H1 (cell line): Measurements from ENCODE around the gene EVA1C. TPM values are rescaled to one million over a fixed set of nuclear protein-coding genes. Genes with fewer than 3 reads are reported as not detected.

Source experiments
- CTCF ChIA-PET: fragments of 300-600 bp; sonication (Branson Sonifier 250); formaldehyde crosslinking; loops from one replicate; lab custom pipeline; 2021; ENCODE audit not compliant: partially characterized antibody; lab: Charles Lee
- POLR2A ChIA-PET: fragments of 300-600 bp; sonication (Branson Sonifier 250); formaldehyde crosslinking; loops from one replicate; lab custom pipeline; 2021; ENCODE audit warnings: inconsistent platforms; ENCODE audit not compliant: partially characterized antibody; lab: Charles Lee
- DNase-seq, 2 experiments: peaks; one replicate each; pipeline versions ENCODE4 v3.0.0 to v3.0.0-alpha.2; 2010 to 2022; ENCODE audit warnings: low spot score in 2 of 2, low read depth in 1 of 2, mixed read lengths in 1 of 2
- FAIRE-seq: peaks from 2 replicates; lab custom pipeline; 2011; peaks lifted over from hg19 to GRCh38; lab: Jason Lieb, UNC
- H2AFZ ChIP-seq: 2 replicates; pipeline ENCODE4 v1.8.1; 2012; ENCODE audit warnings: low read length, inconsistent platforms
- H2AK5ac ChIP-seq: 2 replicates; pipeline ENCODE4 v1.6.1; 2013; ENCODE audit warnings: low read depth, low read length
- H2BK120ac ChIP-seq: replicated peaks from 2 replicates; pipeline ENCODE3; 2013; ENCODE audit warnings: low read depth, low read length, inconsistent platforms
- H2BK12ac ChIP-seq: 2 replicates; pipeline ENCODE4 v1.6.1; 2013; ENCODE audit warnings: low read depth, low read length
- H2BK15ac ChIP-seq: 2 replicates; pipeline ENCODE4 v1.6.1; 2013; ENCODE audit warnings: low read length
- H2BK20ac ChIP-seq: 2 replicates; pipeline ENCODE4 v1.6.1; 2013; ENCODE audit warnings: low read length
- H2BK5ac ChIP-seq: 2 replicates; pipeline ENCODE4 v1.6.1; 2013; ENCODE audit warnings: low read depth, low read length
- H3K14ac ChIP-seq: 2 replicates; pipeline ENCODE4 v1.6.1; 2013; ENCODE audit warnings: inconsistent platforms; ENCODE audit not compliant: insufficient read length
- H3K18ac ChIP-seq: 2 replicates; pipeline ENCODE4 v1.6.1; 2013; ENCODE audit warnings: low read length; ENCODE audit errors: extremely low read depth
- H3K23ac ChIP-seq: 2 replicates; pipeline ENCODE4 v1.6.1; 2013; ENCODE audit warnings: inconsistent platforms; ENCODE audit not compliant: insufficient read length
- H3K23me2 ChIP-seq: 2 replicates; pipeline ENCODE4 v1.6.1; 2013; ENCODE audit warnings: low read depth, low read length
- H3K27ac ChIP-seq: 2 replicates; pipeline ENCODE4 v1.6.1; 2011; ENCODE audit warnings: low read depth, low read length, inconsistent platforms
- H3K27me3 ChIP-seq, 4 experiments: replicated peaks in 1 of 4; 1 replicate in 1 of 4; 2 replicates in 3 of 4; pipeline versions ENCODE4 v1.6.1 to v1.8.1; 2011 to 2013; ENCODE audit warnings: low read length in 3 of 4, mild to moderate bottlenecking in 3 of 4, inconsistent platforms in 2 of 4, mixed read lengths in 2 of 4, moderate library complexity in 1 of 4; ENCODE audit not compliant: control insufficient read depth in 3 of 4, insufficient read depth in 3 of 4; ENCODE audit errors: extremely low read depth in 1 of 4
- H3K36me3 ChIP-seq, 4 experiments: 2 replicates each; pipeline versions ENCODE4 v1.6.1 to v1.8.1; 2011 to 2013; ENCODE audit warnings: mild to moderate bottlenecking in 4 of 4, low read length in 3 of 4, moderate library complexity in 2 of 4, control low read depth in 1 of 4, inconsistent platforms in 1 of 4; ENCODE audit not compliant: insufficient read depth in 4 of 4, control insufficient read depth in 2 of 4
- H3K4ac ChIP-seq: replicated peaks from 2 replicates; pipeline ENCODE3; 2013; ENCODE audit warnings: low read length, low read depth, mixed read lengths, inconsistent platforms; ENCODE audit not compliant: insufficient read length
- H3K4me1 ChIP-seq, 4 experiments: replicated peaks in 1 of 4; 1 replicate in 1 of 4; 2 replicates in 3 of 4; pipeline versions ENCODE4 v1.6.1 to v1.8.1; 2011 to 2013; ENCODE audit warnings: low read length in 3 of 4, inconsistent platforms in 2 of 4, mixed read lengths in 1 of 4; ENCODE audit not compliant: insufficient read depth in 4 of 4, control insufficient read depth in 3 of 4
- H3K4me2 ChIP-seq, 2 experiments: 2 replicates each; pipeline versions ENCODE4 v1.6.1 to v1.8.1; 2011 to 2013; ENCODE audit warnings: low read depth in 2 of 2, low read length in 2 of 2, control low read depth in 1 of 2, inconsistent platforms in 1 of 2, mild to moderate bottlenecking in 1 of 2; ENCODE audit not compliant: insufficient read depth in 1 of 2
- H3K4me3 ChIP-seq, 4 experiments: fragments of 200-600, 300-600 bp in 1 of 4; sonication (generic), shearing (Covaris generic), sonication (Bioruptor Twin) in 1 of 4; 2 replicates each; pipeline versions ENCODE4 v1.5.1 to v1.8.1; 2011 to 2016; ENCODE audit warnings: low read length in 4 of 4, low read depth in 3 of 4, control low read depth in 2 of 4, inconsistent platforms in 2 of 4, mild to moderate bottlenecking in 2 of 4, mixed read lengths in 1 of 4, moderate library complexity in 1 of 4; ENCODE audit not compliant: insufficient read depth in 2 of 4; ENCODE audit errors: extremely low read depth in 1 of 4
- H3K56ac ChIP-seq: replicated peaks from 2 replicates; pipeline ENCODE3; 2013; ENCODE audit warnings: low read depth, mild to moderate bottlenecking, mixed read lengths, low read length, inconsistent platforms; ENCODE audit not compliant: insufficient read length
- H3K79me1 ChIP-seq: 2 replicates; pipeline ENCODE4 v1.6.1; 2013; ENCODE audit warnings: low read depth, low read length, control low read depth
- H3K79me2 ChIP-seq, 2 experiments: 2 replicates each; pipeline versions ENCODE4 v1.6.1 to v1.8.1; 2012 to 2013; ENCODE audit warnings: low read length in 2 of 2, mild to moderate bottlenecking in 2 of 2, inconsistent platforms in 1 of 2; ENCODE audit not compliant: insufficient read depth in 2 of 2, control insufficient read depth in 1 of 2
- H3K9ac ChIP-seq, 4 experiments: replicated peaks in 1 of 4; 1 replicate in 1 of 4; 2 replicates in 3 of 4; pipeline versions ENCODE4 v1.6.1 to v1.8.1; 2011 to 2013; ENCODE audit warnings: low read depth in 3 of 4, low read length in 3 of 4, control low read depth in 2 of 4, mild to moderate bottlenecking in 2 of 4, moderate library complexity in 2 of 4, inconsistent platforms in 1 of 4; ENCODE audit errors: extremely low read depth in 1 of 4
- H3K9me3 ChIP-seq, 2 experiments: 2 replicates each; pipeline versions ENCODE4 v1.6.1 to v1.8.1; 2012 to 2013; ENCODE audit warnings: mild to moderate bottlenecking in 2 of 2, moderate library complexity in 2 of 2, control low read depth in 1 of 2, inconsistent platforms in 1 of 2, low read depth in 1 of 2, low read length in 1 of 2, mixed read lengths in 1 of 2; ENCODE audit not compliant: insufficient read depth in 2 of 2
- H4K20me1 ChIP-seq, 2 experiments: replicated peaks in 1 of 2; 2 replicates each; pipeline versions ENCODE3 to v1.8.1; 2011 to 2013; ENCODE audit warnings: inconsistent platforms in 2 of 2, low read length in 2 of 2, mild to moderate bottlenecking in 1 of 2; ENCODE audit not compliant: insufficient read depth in 2 of 2, control insufficient read depth in 1 of 2
- H4K5ac ChIP-seq: 2 replicates; pipeline ENCODE4 v1.6.1; 2013; ENCODE audit warnings: low read length, low read depth, mixed read lengths, inconsistent platforms; ENCODE audit not compliant: insufficient read length
- H4K8ac ChIP-seq: 2 replicates; pipeline ENCODE4 v1.8.0; 2013; ENCODE audit warnings: mild to moderate bottlenecking, moderate library complexity, low read length, inconsistent platforms; ENCODE audit not compliant: insufficient read depth; ENCODE audit errors: extremely low read depth
- H4K91ac ChIP-seq: replicated peaks from 2 replicates; pipeline ENCODE3; 2013; ENCODE audit warnings: low read length, mixed read lengths, inconsistent platforms; ENCODE audit not compliant: insufficient read length
- CTBP2 ChIP-seq: IDR thresholded peaks from 2 replicates; pipeline ENCODE4 v1.7.0; 2011; ENCODE audit warnings: borderline replicate concordance, mild to moderate bottlenecking, moderate library complexity, mixed read lengths, low read length; ENCODE audit not compliant: insufficient read depth, insufficient read length
- EP300 ChIP-seq, 2 experiments: IDR thresholded peaks; 1 replicate in 1 of 2; 2 replicates in 1 of 2; pipeline ENCODE4 v1.6.1; 2011 to 2012; ENCODE audit warnings: low read depth in 2 of 2, low read length in 2 of 2, mild to moderate bottlenecking in 2 of 2, borderline replicate concordance in 1 of 2, inconsistent platforms in 1 of 2, moderate library complexity in 1 of 2
- FOSL1 ChIP-seq: IDR thresholded peaks from 2 replicates; pipeline ENCODE4 v1.6.1; 2011; ENCODE audit warnings: mild to moderate bottlenecking, low read depth, low read length, moderate library complexity; ENCODE audit not compliant: insufficient read depth
- PHF8 ChIP-seq: fragments of 200-600 bp; sonication (generic); conservative IDR thresholded peaks from 2 replicates; pipeline ENCODE4 v1.7.1; 2012; ENCODE audit warnings: low read depth, mild to moderate bottlenecking, inconsistent platforms, low read length, moderate library complexity
- USF2 ChIP-seq: IDR thresholded peaks from 2 replicates; pipeline ENCODE4 v1.6.1; 2011; ENCODE audit warnings: low read length, improper control_type of control experiment
- ZNF274 ChIP-seq: IDR thresholded peaks from 2 replicates; pipeline ENCODE4 v1.7.0; 2012; ENCODE audit warnings: low read length, borderline replicate concordance; ENCODE audit errors: extremely low read depth
- WGBS, 2 experiments: shearing (Covaris generic) in 1 of 2; methylation state at CpG; one replicate each; pipeline versions ENCODE4 v1.1.6 to v1.1.7; 2013 to 2015; ENCODE audit warnings: low lambda C conversion rate in 2 of 2, mixed read lengths in 2 of 2, inconsistent platforms in 1 of 2, low coverage in 1 of 2, missing lambda C conversion rate in 1 of 2; ENCODE audit not compliant: insufficient replicate concordance in 2 of 2, insufficient coverage in 1 of 2, insufficient read length in 1 of 2; ENCODE audit errors: extremely low coverage in 1 of 2, missing lambda C conversion rate in 1 of 2; 5-methylcytosine and 5-hydroxymethylcytosine counted together
- polyA plus RNA-seq, 7 experiments: library from polyadenylated mRNA; depleted of rRNA in 3 of 7; stranded (reverse) in 5 of 7; unstranded in 2 of 7; fragments of >200 nt in 5 of 7; fragments of 200-250 nt in 2 of 7; gene quantifications; 1 replicate in 5 of 7; 2 replicates in 1 of 7; 4 replicates in 1 of 7; pipeline versions ENCODE4 v1.2.1 to v1.2.3, GENCODE V29; 2011 to 2013; ENCODE audit warnings: missing spikeins in 2 of 7, mixed read lengths in 2 of 7
- total RNA-seq: library from RNA; stranded (reverse); fragmentation: NEBNext Ultra II Directional; extraction: Animal tissue kit (Norgen Biotek cat#: 25700); gene quantifications from 2 replicates; pipeline ENCODE4 v1.2.1, GENCODE V29; 2021

EVA1C gene
- total and polyA plus RNA-seq, 2 of the 8 experiments (the other 6 are each of a cell fraction or from before 2014, with no cell fraction given): 2.6 to 3.6 TPM

GRCh38 chr21:32452641-32453040 is 40.1 kb downstream of the EVA1C start:
- POLR2A ChIA-PET: no interaction called here
- no peak for TF ChIP-seq USF2
- TF ChIP-seq CTBP2: no peak
- TF ChIP-seq PHF8: no peak
- TF ChIP-seq FOSL1: no peak
- no peak for TF ChIP-seq EP300 (IDR thresholded peaks at IDR 0.05; ENCODE audit: borderline replicate concordance in 1 of 2, low read depth in 2 of 2, low read length in 2 of 2)
- TF ChIP-seq ZNF274: no peak

More at GRCh38 chr21:32452641-32453040, 40.1 kb downstream of the EVA1C start:
- Histone ChIP-seq H2AK5ac (no peak overlapping the region), H3K23ac (no peak overlapping the region), H3K4ac (no peak overlapping the region), H3K79me2 (no peaks in the 10 kb centered on the region), H4K5ac (no peak overlapping the region), H3K27ac (no peak overlapping the region), H4K8ac (no peak overlapping the region), H3K4me2 (no peak overlapping the region), H3K56ac (no peak overlapping the region), H2BK120ac (no peak overlapping the region), H2AFZ (no peak overlapping the region), H2BK12ac (no peak overlapping the region), H2BK20ac (no peak overlapping the region), H2BK15ac (no peak overlapping the region), H3K4me3 (no peak overlapping the region), H3K9me3 (peaks cover 0 to 2% of the 10 kb centered on the region in 2 experiments; a peak in 1 of 4 replicates), H4K91ac (no peak overlapping the region), H2BK5ac (no peak overlapping the region), H4K20me1 (no peaks in the 10 kb centered on the region), H3K27me3 (no peaks in the 10 kb centered on the region), H3K9ac (no peak overlapping the region), H3K23me2 (no peaks in the 10 kb centered on the region), H3K36me3 (no peaks in the 10 kb centered on the region), H3K18ac (no peak overlapping the region), H3K4me1 (0 out of 7 replicates have a peak, but pooled peaks cover 0 to 3% (median 0%) of the 10 kb centered on the region in 4 experiments), H3K79me1 (no peaks in the 10 kb centered on the region), H3K14ac (no peak overlapping the region)
- DNase-seq: no peak
- 96% methylated on average over 11 of the region's 11 CpGs; no CpG with 5 or more reads in 1 of the 2 experiments for WGBS, 2 experiments
- CTCF ChIA-PET: interaction anchor here (1.2 kb wide), 1 partner anchor 12 kb away, joined by 3 read pairs; no protein-coding TSS in a partner anchor
- FAIRE-seq: no peak
